ENCODE results near the gene ABR. TPM values are rescaled to one million over a fixed set of nuclear protein-coding genes. Genes with fewer than 3 reads are reported as not detected.

ABR gene
- polyA plus RNA-seq, 2 of the 4 experiments (the other 2 are of a cell fraction): 70.9 to 73.8 TPM

GRCh38 chr17:1220346-1220745 is 40.6 kb upstream of the ABR start:
- Histone ChIP-seq H3K4me1 (no peaks in the 10 kb centered on the region), H3K27ac (no peak overlapping the region), H3K4me2 (no peak overlapping the region), H3K9me3 (no peaks in the 10 kb centered on the region), H3K4me3 (no peak overlapping the region)
- 66% methylated on average over 14 of the region's 14 CpGs for WGBS (ENCODE audit: missing lambda C conversion rate)
- no peak for FAIRE-seq
- ChIA-PET CTCF (interaction anchor here (0.9 kb wide), 1 partner anchor 40 kb away, joined by 3 read pairs; no protein-coding TSS in a partner anchor), POLR2A (no interaction called here)
- no peak for ATAC-seq
- TF ChIP-seq RARB (CRISPR knock-in tag; IDR thresholded peaks at IDR 0.05) (no peak), PHF8 (IDR thresholded peaks at IDR 0.05; ENCODE audit: borderline replicate concordance, low read depth) (no peak), KDM1A (IDR thresholded peaks at IDR 0.05; ENCODE audit: low read depth) (no peak), ELK1 (IDR thresholded peaks at IDR 0.05; ENCODE audit: low read depth, low read length) (no peak), ATOH8 (CRISPR knock-in tag; IDR thresholded peaks at IDR 0.05; ENCODE audit: low read depth) (no peak), FOSB (CRISPR knock-in tag; IDR thresholded peaks at IDR 0.05) (no peak), RNF2 (IDR thresholded peaks at IDR 0.05; ENCODE audit: borderline replicate concordance, low read depth) (no peak), NR3C1 (IDR thresholded peaks at IDR 0.05) (no peak), EP300 (IDR thresholded peaks at IDR 0.05) (no peak), EHMT2 (IDR thresholded peaks at IDR 0.05; ENCODE audit: low read depth) (no peak), CEBPB (IDR thresholded peaks at IDR 0.05) (no peak)
- DNase-seq (ENCODE audit: low read depth in 1 of 2, low spot score in 1 of 2): no peak

- Histone ChIP-seq H3K4me3 (no peak overlapping the region), H3K4me1 (peaks cover 14% of the 10 kb centered on the region), H3K27ac (no peak overlapping the region), H3K4me2 (no peak overlapping the region), H3K9me3 (no peaks in the 10 kb centered on the region)
- CTCF ChIA-PET: interaction anchor here (0.9 to 2.4 kb wide), 5 partner anchors 11 to 69 kb away, joined by 3 to 7 read pairs (median 3); no protein-coding TSS in a partner anchor
- TF ChIP-seq CTCF (IDR thresholded peaks at IDR 0.05): no peak
- TF ChIP-seq PHF8 (IDR thresholded peaks at IDR 0.05; ENCODE audit: borderline replicate concordance, low read depth): no peak
- TF ChIP-seq KDM5A (IDR thresholded peaks at IDR 0.05): no peak
- TF ChIP-seq ZSCAN20 (CRISPR knock-in tag; IDR thresholded peaks at IDR 0.05): no peak
- no peak for TF ChIP-seq HOXB13 (CRISPR knock-in tag; IDR thresholded peaks at IDR 0.05; ENCODE audit: low read depth)
- TF ChIP-seq HES2 (IDR thresholded peaks at IDR 0.05): no peak
- no peak for TF ChIP-seq RNF2 (IDR thresholded peaks at IDR 0.05; ENCODE audit: borderline replicate concordance, low read depth)
- TF ChIP-seq HOXA7 (CRISPR knock-in tag; IDR thresholded peaks at IDR 0.05): no peak
- TF ChIP-seq RAD21 (conservative IDR thresholded peaks at IDR 0.05 in 1 of 2, IDR thresholded peaks at IDR 0.05 in 1 of 2): no peak
- no peak for TF ChIP-seq CBX2 (IDR thresholded peaks at IDR 0.05; ENCODE audit: borderline replicate concordance, low read depth)
- no peak for FAIRE-seq
- no peak for ATAC-seq
- 77% methylated on average over 12 of the region's 12 CpGs for WGBS (ENCODE audit: missing lambda C conversion rate)
- no peak for DNase-seq (ENCODE audit: low read depth in 1 of 2, low spot score in 1 of 2)
- POLR2A ChIA-PET: no interaction called here
These were observed 37.3 kb upstream of the ABR start for GRCh38 chr17:1217089-1217385.
